Osteoblast (primary cell): ENCODE results near the gene MARCHF5. TPM values are rescaled to one million over a fixed set of nuclear protein-coding genes. Genes with fewer than 3 reads are reported as not detected.

Source experiments
- DNase-seq: peaks from one replicate; pipeline ENCODE4 v3.0.0; 2011; ENCODE audit warnings: low spot score, mixed read lengths; ENCODE audit not compliant: insufficient read length; ENCODE audit errors: missing footprints
- H2AFZ ChIP-seq: 2 replicates; pipeline ENCODE4 v1.6.0; 2011; ENCODE audit warnings: mild to moderate bottlenecking, low read length
- H3K27ac ChIP-seq: 2 replicates; pipeline ENCODE4 v1.5.1; 2011; ENCODE audit warnings: mild to moderate bottlenecking, low read depth, low read length, moderate library complexity
- H3K27me3 ChIP-seq: 2 replicates; pipeline ENCODE4 v1.6.0; 2012; ENCODE audit warnings: mild to moderate bottlenecking, control low read depth, inconsistent platforms, low read length, moderate library complexity; ENCODE audit not compliant: insufficient read depth
- H3K36me3 ChIP-seq: 2 replicates; pipeline ENCODE4 v1.5.1; 2011; ENCODE audit warnings: mild to moderate bottlenecking, low read length, control low read depth, moderate library complexity; ENCODE audit not compliant: insufficient read depth
- H3K4me1 ChIP-seq: 2 replicates; pipeline ENCODE4 v1.5.1; 2011; ENCODE audit warnings: mild to moderate bottlenecking, low read length, control low read depth, moderate library complexity; ENCODE audit not compliant: insufficient read depth
- H3K4me2 ChIP-seq: 2 replicates; pipeline ENCODE4 v1.6.0; 2011; ENCODE audit warnings: mild to moderate bottlenecking, low read length; ENCODE audit not compliant: insufficient read depth
- H3K4me3 ChIP-seq: fragments of 200-600 bp; sonication (generic); 3 replicates; pipeline ENCODE4 v1.5.1; 2012; ENCODE audit warnings: mild to moderate bottlenecking, low read length, inconsistent platforms; ENCODE audit not compliant: insufficient read depth
- H3K79me2 ChIP-seq: 2 replicates; pipeline ENCODE4 v1.6.0; 2012; ENCODE audit warnings: mild to moderate bottlenecking, low read length, control low read depth, inconsistent platforms; ENCODE audit not compliant: insufficient read depth
- H3K9me3 ChIP-seq: 2 replicates; pipeline ENCODE4 v1.5.1; 2011; ENCODE audit warnings: low read depth, low read length, control low read depth
- H4K20me1 ChIP-seq: 2 replicates; pipeline ENCODE4 v1.6.0; 2012; ENCODE audit warnings: mild to moderate bottlenecking, low read length, control low read depth; ENCODE audit not compliant: insufficient read depth
- CTCF ChIP-seq: IDR thresholded peaks from 2 replicates; pipeline ENCODE4 v1.5.1; 2011; ENCODE audit warnings: mild to moderate bottlenecking, low read depth, low read length, moderate library complexity; ENCODE audit errors: extremely low read depth
- total RNA-seq: library from RNA; depleted of rRNA; stranded (reverse); fragments of >200 nt; gene quantifications from 2 replicates; pipeline ENCODE4 v1.2.3, GENCODE V29; 2012

MARCHF5 gene
- total RNA-seq, 1 donor = 19.2 TPM

- Histone ChIP-seq H2AFZ (no peak overlapping the region), H3K36me3 (peaks cover 5% of the 10 kb centered on the region), H3K9me3 (no peaks in the 10 kb centered on the region), H3K4me2 (no peak overlapping the region), H3K4me3 (no peak overlapping the region), H4K20me1 (peaks cover 3% of the 10 kb centered on the region), H3K79me2 (no peaks in the 10 kb centered on the region), H3K4me1 (no peaks in the 10 kb centered on the region), H3K27ac (no peak overlapping the region), H3K27me3 (no peaks in the 10 kb centered on the region)
- no peak for TF ChIP-seq CTCF
- no peak for DNase-seq
Measured at GRCh38 chr10:92356041-92356440, 65.1 kb downstream of the MARCHF5 start.

DNA sequence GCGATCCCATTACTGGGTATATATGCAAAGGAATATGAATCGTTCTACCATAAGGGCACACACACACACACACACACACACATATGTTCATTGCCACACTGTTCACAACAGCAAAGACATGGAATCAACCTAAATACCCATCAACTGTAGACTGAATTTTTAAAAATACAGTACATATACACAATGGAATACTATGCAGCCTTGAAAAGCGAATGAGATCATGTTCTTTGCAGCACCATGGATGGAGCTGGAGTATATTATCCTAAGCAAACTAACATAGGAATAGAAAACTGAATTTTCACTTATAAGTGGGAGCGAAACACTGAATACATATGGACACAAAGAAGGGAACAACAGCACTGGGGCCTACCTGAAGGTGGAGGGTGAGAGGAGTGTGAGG lies 72.5 kb downstream of the MARCHF5 start:
- no peak overlapping the region for H3K4me3 ChIP-seq
- H3K79me2 ChIP-seq = no peaks in the 10 kb centered on the region
- H3K4me2 ChIP-seq = no peak overlapping the region
- TF ChIP-seq CTCF = no peak
- no peaks in the 10 kb centered on the region for H3K36me3 ChIP-seq
- no peaks in the 10 kb centered on the region for H4K20me1 ChIP-seq
- no peak overlapping the region for H3K27ac ChIP-seq
- H2AFZ ChIP-seq = no peak overlapping the region
- H3K4me1 ChIP-seq = no peaks in the 10 kb centered on the region
- peaks cover 4% of the 10 kb centered on the region for H3K27me3 ChIP-seq
- DNase-seq = no peak
- no peaks in the 10 kb centered on the region for H3K9me3 ChIP-seq

GRCh38 chr10:92366412-92367021 lies 75.5 kb downstream of the MARCHF5 start:
- no peak overlapping the region for H3K4me2 ChIP-seq
- no peak for TF ChIP-seq CTCF
- no peaks in the 10 kb centered on the region for H3K9me3 ChIP-seq
- H3K79me2 ChIP-seq = no peaks in the 10 kb centered on the region
- H3K27me3 ChIP-seq = peaks cover 4% of the 10 kb centered on the region
- no peak for DNase-seq
- no peaks in the 10 kb centered on the region for H3K4me1 ChIP-seq
- H4K20me1 ChIP-seq = no peaks in the 10 kb centered on the region
- H2AFZ ChIP-seq = no peak overlapping the region
- H3K27ac ChIP-seq = no peak overlapping the region
- no peaks in the 10 kb centered on the region for H3K36me3 ChIP-seq
- no peak overlapping the region for H3K4me3 ChIP-seq

DNA sequence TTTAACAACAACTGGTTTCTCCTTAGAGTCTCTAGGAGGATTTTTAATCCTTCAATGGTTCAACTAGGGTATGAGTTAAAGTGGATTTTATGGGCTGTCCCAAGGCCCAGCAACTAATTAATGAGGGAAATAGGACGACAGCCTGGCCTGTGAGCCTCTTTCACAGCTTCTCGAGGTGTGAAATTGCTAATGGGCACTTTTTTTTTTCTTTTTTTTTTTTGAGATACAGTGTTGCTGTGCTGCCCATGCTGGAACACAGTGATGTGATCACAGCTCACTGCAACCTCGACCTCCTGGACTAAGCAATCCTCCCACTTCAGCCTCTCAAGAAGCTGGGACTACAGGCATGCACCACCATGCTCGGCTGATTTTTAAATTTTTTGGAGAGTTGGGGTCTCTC lies 87.0 kb downstream of the MARCHF5 start:
- no peak overlapping the region for H3K4me2 ChIP-seq
- H3K9me3 ChIP-seq = no peaks in the 10 kb centered on the region
- H3K36me3 ChIP-seq = no peaks in the 10 kb centered on the region
- H3K79me2 ChIP-seq = no peaks in the 10 kb centered on the region
- H4K20me1 ChIP-seq = no peaks in the 10 kb centered on the region
- no peaks in the 10 kb centered on the region for H3K4me1 ChIP-seq
- H3K4me3 ChIP-seq = no peak overlapping the region
- H2AFZ ChIP-seq = no peak overlapping the region
- TF ChIP-seq CTCF = no peak
- H3K27ac ChIP-seq = no peak overlapping the region
- H3K27me3 ChIP-seq = no peaks in the 10 kb centered on the region
- DNase-seq = no peak
